Astrocyte (in vitro differentiated cells and primary cell): Measurements from ENCODE around the gene RBM19.

ENCODE experiments used
- CTCF ChIP-seq: IDR thresholded peaks from 2 replicates; pipeline ENCODE4 v1.5.1; 2011; ENCODE audit warnings: low read depth, mild to moderate bottlenecking, inconsistent platforms, low read length, moderate library complexity; ENCODE audit not compliant: insufficient read depth
- EZH2 ChIP-seq: IDR thresholded peaks from 2 replicates; pipeline ENCODE4 v1.6.1; 2012; ENCODE audit warnings: mild to moderate bottlenecking, low read length, inconsistent platforms; ENCODE audit not compliant: insufficient read depth

DNA sequence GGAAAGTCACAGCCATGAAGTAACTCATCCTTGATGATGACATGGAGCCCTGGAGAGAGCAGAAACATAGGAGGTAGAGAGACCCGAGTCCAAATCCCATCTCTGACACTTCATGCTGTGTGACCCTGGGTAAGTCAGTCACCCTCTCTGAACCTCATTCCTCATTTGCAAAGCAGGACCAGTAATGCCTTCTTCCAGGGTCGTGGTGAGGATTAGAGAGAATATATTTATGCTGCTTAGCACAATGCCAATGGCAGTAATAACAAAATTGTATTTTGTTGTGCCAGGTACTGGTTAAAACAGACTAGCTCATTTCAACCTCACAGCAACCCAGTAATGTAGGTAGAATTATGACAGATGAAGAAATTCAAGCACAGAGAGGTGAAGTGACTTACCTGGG is 13.9 kb upstream of the RBM19 start:
- TF ChIP-seq CTCF (no peak), EZH2 (no peak)
